Lung (tissue), 12 donors: ENCODE measurements around the gene CCDC146. TPM values are rescaled to one million over a fixed set of nuclear protein-coding genes. Genes with fewer than 3 reads are reported as not detected.

Experiments used
- ATAC-seq: fragments of 200-7000 bp; cut with Tn5 transposase; one replicate; pipeline ENCODE4 v1.9.1; 2020; ENCODE audit warnings: moderate number of reproducible peaks; ENCODE audit not compliant: insufficient read depth, low FRiP score
- DNase-seq, 3 donors: peaks; one replicate each; pipeline ENCODE4 v3.0.0-alpha.2; 2013 to 2017
- H3K27ac ChIP-seq, 2 donors: one replicate each; pipeline ENCODE4 v1.5.1; 2013; ENCODE audit warnings: mild to moderate bottlenecking in 2 of 2, moderate library complexity in 2 of 2, control low read depth in 1 of 2, inconsistent platforms in 1 of 2, low read depth in 1 of 2, low read length in 1 of 2
- H3K27me3 ChIP-seq, 3 donors: one replicate each; pipeline ENCODE4 v1.5.1; 2013; ENCODE audit warnings: low read length in 2 of 3; ENCODE audit not compliant: control insufficient read depth in 3 of 3, insufficient read depth in 3 of 3
- H3K36me3 ChIP-seq, 4 donors: one replicate each; pipeline ENCODE4 v1.5.1; 2013; ENCODE audit warnings: low read length in 4 of 4, mild to moderate bottlenecking in 1 of 4, moderate library complexity in 1 of 4; ENCODE audit not compliant: control insufficient read depth in 4 of 4, insufficient read depth in 4 of 4
- H3K4me1 ChIP-seq, 5 donors: one replicate each; pipeline ENCODE4 v1.5.1; 2013; ENCODE audit warnings: low read length in 5 of 5, mild to moderate bottlenecking in 2 of 5, moderate library complexity in 1 of 5; ENCODE audit not compliant: control insufficient read depth in 5 of 5, insufficient read depth in 5 of 5
- H3K4me3 ChIP-seq: one replicate; pipeline ENCODE4 v1.5.1; 2013; ENCODE audit warnings: mild to moderate bottlenecking, control low read depth, moderate library complexity
- H3K9ac ChIP-seq, 2 donors: one replicate each; pipeline ENCODE4 v1.5.1; 2013; ENCODE audit warnings: low read length in 2 of 2, control low read depth in 1 of 2; ENCODE audit not compliant: insufficient read depth in 1 of 2
- H3K9me3 ChIP-seq, 4 donors: one replicate each; pipeline ENCODE4 v1.5.1; 2013; ENCODE audit warnings: low read length in 3 of 4, mild to moderate bottlenecking in 1 of 4, moderate library complexity in 1 of 4; ENCODE audit not compliant: control insufficient read depth in 4 of 4, insufficient read depth in 3 of 4
- CTCF ChIP-seq: IDR thresholded peaks from 2 replicates; pipeline ENCODE4 v1.5.1; 2012; ENCODE audit warnings: mild to moderate bottlenecking; ENCODE audit errors: control extremely low read depth, extremely low read depth
- WGBS, 2 donors: extraction: QIAGEN DNeasy Blood & Tissue Kit; methylation state at CpG; one replicate each; pipeline ENCODE4 v1.1.7; 2013; 5-methylcytosine and 5-hydroxymethylcytosine counted together
- polyA plus RNA-seq, 2 donors: library from polyadenylated mRNA; stranded (reverse); fragments of 200-250 nt; gene quantifications; one replicate each; pipeline ENCODE4 v1.2.1, GENCODE V29; 2013
- total RNA-seq, 2 donors: library from RNA; depleted of rRNA in 1 of 2; stranded (reverse); fragments of >200 nt in 1 of 2; gene quantifications; one replicate each; pipeline ENCODE4 v1.2.1, GENCODE V29; 2014 to 2021
- donor health status: control.
- donor health status: control.
- donor health status: Bipolar disorder and iron deficiency.
- donor health status: healthy.
- donor health status: DM: yes; HTN: yes; CAD: no.

Gene CCDC146
- total and polyA plus RNA-seq, 4 donors: 8.4 to 29.6 (median 17.4) TPM

GRCh38 chr7:77197141-77197540 is 74.7 kb downstream of the CCDC146 start:
- no peak for TF ChIP-seq CTCF
- Histone ChIP-seq H3K4me1 (peaks cover 0 to 7% (median 0%) of the 10 kb centered on the region in 5 donors), H3K27me3 (no peaks in the 10 kb centered on the region), H3K9me3 (no peaks in the 10 kb centered on the region), H3K4me3 (no peak overlapping the region), H3K9ac (no peak overlapping the region), H3K36me3 (no peaks in the 10 kb centered on the region), H3K27ac (no peak overlapping the region)
- no peak for ATAC-seq
- no peak for DNase-seq
- 82 to 84% methylated on average over 4 of the region's 4 CpGs for WGBS, 2 donors

DNA sequence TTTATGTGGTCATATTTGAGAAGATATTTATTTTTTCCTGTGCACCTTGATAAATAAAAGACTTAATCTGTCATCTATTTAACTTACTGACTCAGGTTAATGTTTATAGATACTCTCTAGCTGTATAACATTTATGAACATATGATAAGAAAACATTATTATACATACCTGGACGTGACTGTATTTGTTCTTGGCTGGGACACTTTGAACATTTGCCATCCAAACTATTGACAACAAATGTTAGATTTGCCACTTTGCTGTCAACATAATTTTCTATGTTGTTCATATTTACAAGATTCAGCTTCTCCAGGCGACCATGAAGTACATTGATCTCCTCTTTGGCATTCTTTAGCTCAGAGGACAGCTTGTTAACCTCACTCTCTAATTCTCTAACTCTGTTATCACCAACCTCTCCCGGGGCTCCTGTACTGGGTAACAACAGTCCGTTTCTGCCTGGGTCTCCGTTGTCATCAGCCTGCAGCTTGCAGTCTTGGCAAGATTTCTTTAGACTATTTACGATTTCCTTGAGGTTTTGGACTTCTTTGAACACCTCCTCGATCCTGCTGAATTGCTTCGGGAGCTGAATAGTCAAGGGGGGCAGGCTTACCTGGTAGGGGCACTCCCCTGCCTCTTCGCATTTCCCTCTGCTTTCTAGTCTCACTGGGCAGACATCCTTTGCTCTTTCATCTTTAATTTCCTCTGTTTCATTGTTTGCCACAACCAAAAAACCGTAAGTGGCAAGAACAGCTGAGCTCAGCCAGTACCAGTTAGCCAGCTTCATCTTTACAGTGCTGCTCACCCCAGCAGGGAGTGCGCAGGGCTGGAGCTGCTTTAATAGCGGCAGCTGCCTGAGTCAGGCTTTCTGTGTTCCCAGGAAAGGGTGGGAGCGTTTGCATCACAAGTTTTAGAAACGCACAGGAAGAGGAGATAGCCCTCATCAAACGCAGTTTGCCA is 76.9 kb downstream of the CCDC146 start, which contains the start of gene FGL2:
TSS of gene FGL2 (minus strand) at position 807 of the 954 bp plus-strand sequence. CDS start at position 781, 26 bp downstream.
- H3K4me1 ChIP-seq: peaks cover 0 to 7% (median 0%) of the 10 kb centered on the region in 5 donors
- no peaks in the 10 kb centered on the region for H3K36me3 ChIP-seq
- peak within 1 kb of the TSS; percentile 52 to 80 for H3K9ac ChIP-seq
- TF ChIP-seq CTCF: no peak
- 9 to 15% methylated on average over 15 of the region's 15 CpGs for WGBS, 2 donors
- DNase-seq: peak; percentile 29 to 61 (median 43)
- H3K4me3 ChIP-seq: no peak within 1 kb of the TSS
- H3K27me3 ChIP-seq: no peaks in the 10 kb centered on the region
- ATAC-seq: peak; percentile 74
- H3K27ac ChIP-seq: peak within 1 kb of the TSS; percentile 42 to 46
- H3K9me3 ChIP-seq: no peaks in the 10 kb centered on the region

GRCh38 chr7:77200542-77200941 is 78.1 kb downstream of the CCDC146 start:
- Histone ChIP-seq H3K9ac (no peak overlapping the region), H3K4me1 (peaks cover 0 to 7% (median 0%) of the 10 kb centered on the region in 5 donors), H3K36me3 (no peaks in the 10 kb centered on the region), H3K4me3 (no peak overlapping the region), H3K27me3 (no peaks in the 10 kb centered on the region), H3K27ac (no peak overlapping the region), H3K9me3 (no peaks in the 10 kb centered on the region)
- no peak for TF ChIP-seq CTCF
- ATAC-seq (no peak), DNase-seq (no peak)
- 83 to 84% methylated on average over 2 of the region's 2 CpGs for WGBS, 2 donors
